Stimulated activated naive B cell treated with anti-CD40 and anti-IgM and Interleukin-4, amounts not matched to agents 10 μg/mL and 1 μg/mL and 100 μg/mL, for 72 hours (primary cell): Measurements from ENCODE around the gene NXPE3.
"Not testable (repeated sequence)": the region's sequence is repeated elsewhere in the genome, so short reads cannot be mapped to it uniquely, and the experiment has no call there.

Experiments used
- ATAC-seq, 2 donors: fragments of 150-1000 bp; cut with Tn5 transposase; replicated peaks; 2 replicates each; pipeline ENCODE4 v1.10.0; 2021; ENCODE audit warnings: moderate library complexity in 1 of 2
- DNase-seq: peaks from one replicate; pipeline ENCODE4 v3.0.0; 2021
- H3K27ac Mint-ChIP-seq: one replicate; pipeline ENCODE4 v1.8.0; 2022; ENCODE audit warnings: mild to moderate bottlenecking, mixed read lengths
- H3K27me3 Mint-ChIP-seq, 2 donors: one replicate each; pipeline ENCODE4 v1.8.0; 2022; ENCODE audit warnings: mixed read lengths in 2 of 2
- H3K36me3 Mint-ChIP-seq, 2 donors: one replicate each; pipeline ENCODE4 v1.8.0; 2022; ENCODE audit warnings: mixed read lengths in 2 of 2, mild to moderate bottlenecking in 1 of 2
- H3K4me1 Mint-ChIP-seq, 2 donors: one replicate each; pipeline ENCODE4 v1.8.0; 2022; ENCODE audit warnings: mixed read lengths in 2 of 2, mild to moderate bottlenecking in 1 of 2
- H3K4me3 Mint-ChIP-seq, 2 donors: one replicate each; pipeline ENCODE4 v1.8.0; 2022; ENCODE audit warnings: mild to moderate bottlenecking in 2 of 2, mixed read lengths in 2 of 2, moderate library complexity in 1 of 2
- H3K9me3 Mint-ChIP-seq, 2 donors: one replicate each; pipeline ENCODE4 v1.8.0; 2022; ENCODE audit warnings: mixed read lengths in 2 of 2, mild to moderate bottlenecking in 1 of 2

NXPE3 gene

DNA sequence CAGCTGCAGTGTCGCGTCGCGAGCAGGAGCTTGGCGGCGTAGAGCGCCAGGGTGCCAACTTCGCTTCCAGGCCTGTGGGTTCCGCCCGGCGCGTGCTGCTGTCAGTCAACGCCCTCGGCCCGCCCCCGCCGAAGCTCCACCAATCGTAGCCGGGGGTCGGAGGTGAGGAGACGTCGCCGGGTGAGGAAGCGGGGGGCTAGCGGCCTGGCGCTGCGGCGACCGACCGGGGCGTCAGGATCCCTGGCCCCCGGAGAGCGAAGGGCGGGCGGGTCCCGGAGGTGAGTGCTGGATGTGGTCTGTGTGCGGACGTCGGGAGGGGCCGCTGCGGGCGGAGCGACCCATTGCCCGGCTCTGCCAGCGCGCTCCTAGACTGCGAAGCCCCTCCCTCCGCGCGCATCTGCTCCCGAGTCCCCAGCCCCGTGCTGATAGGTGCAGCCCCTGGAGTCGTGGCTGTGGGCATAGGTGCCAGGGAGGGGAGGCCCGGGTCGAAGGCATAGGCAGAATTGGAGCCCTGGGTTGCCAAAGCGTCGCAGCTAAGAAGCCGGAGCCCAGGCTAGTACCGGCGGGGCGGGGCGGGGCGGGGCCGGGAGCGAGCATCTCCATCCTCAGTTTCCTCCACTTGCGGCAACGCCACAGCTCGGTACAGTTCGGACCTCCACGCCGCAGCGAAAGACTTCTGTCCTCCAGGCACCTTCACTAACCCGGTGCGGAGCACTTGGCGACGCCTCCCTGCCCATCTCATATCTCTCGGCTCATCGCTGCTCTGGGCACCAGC lies at the start of gene NXPE3:
Gene NXPE3 (plus strand): TSS at position 165 of the 775 bp plus-strand sequence. CDS start 6,386 bp downstream, outside the sequence.
- peaks cover 12% of the 10 kb centered on the region in 2 donors for H3K36me3 Mint-ChIP-seq
- no peaks in the 10 kb centered on the region for H3K27me3 Mint-ChIP-seq
- H3K4me3 Mint-ChIP-seq = peak within 1 kb of the TSS; percentile 94
- ATAC-seq = peak; percentile 93 to 94
- DNase-seq = peak; percentile 90
- H3K9me3 Mint-ChIP-seq = no peaks in the 10 kb centered on the region
- H3K27ac Mint-ChIP-seq = peak within 1 kb of the TSS; percentile 97
- peaks cover 13 to 24% of the 10 kb centered on the region in 2 donors for H3K4me1 Mint-ChIP-seq

DNA sequence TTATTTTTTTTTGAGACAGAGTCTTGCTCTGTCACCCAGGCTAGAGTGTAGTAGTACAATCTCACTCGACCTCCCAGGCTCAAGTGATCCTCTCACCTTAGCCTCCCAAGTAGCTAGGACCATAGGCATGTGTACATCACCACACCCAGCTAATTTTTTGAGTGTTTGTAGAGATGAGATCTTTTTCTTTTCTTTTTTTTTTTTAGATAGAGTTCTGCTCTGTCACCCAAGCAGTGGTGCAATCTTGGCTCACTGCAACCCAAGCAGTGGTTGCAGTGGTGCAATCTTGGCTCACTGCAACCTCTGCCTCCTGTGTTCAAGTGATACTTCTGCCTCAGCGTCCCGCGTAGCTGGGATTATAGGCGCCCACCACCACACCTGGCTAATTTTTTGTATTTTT lies 49.4 kb upstream of the NXPE3 start:
- no peak overlapping the region for H3K27ac Mint-ChIP-seq
- peaks cover 23 to 31% of the 10 kb centered on the region in 2 donors for H3K36me3 Mint-ChIP-seq
- ATAC-seq = no peak

DNA sequence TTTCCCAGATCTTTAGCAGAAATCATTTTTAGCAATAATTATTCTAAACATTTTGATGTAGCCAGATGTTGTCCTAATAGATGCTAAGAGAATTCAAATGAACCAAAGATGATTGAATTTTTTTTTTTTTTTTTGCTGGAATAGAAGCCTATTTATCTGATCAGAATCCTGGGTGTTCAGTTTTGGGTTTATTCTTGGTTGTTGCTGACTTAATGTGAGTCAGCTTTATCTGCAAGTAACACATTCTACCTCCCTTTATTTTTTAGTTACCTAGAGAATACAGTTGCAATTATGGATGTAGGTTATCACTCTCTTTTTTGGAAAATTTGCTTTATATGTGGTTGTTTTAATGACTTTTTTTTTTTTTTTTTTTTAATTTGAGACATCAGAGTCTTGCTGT lies 48.2 kb upstream of the NXPE3 start:
- H3K36me3 Mint-ChIP-seq = peaks cover 30 to 40% of the 10 kb centered on the region in 2 donors
- H3K27ac Mint-ChIP-seq = no peak overlapping the region
- ATAC-seq (no peak), DNase-seq (no peak)
- no peaks in the 10 kb centered on the region for H3K27me3 Mint-ChIP-seq
- no peaks in the 10 kb centered on the region for H3K9me3 Mint-ChIP-seq
- no peaks in the 10 kb centered on the region for H3K4me1 Mint-ChIP-seq
- no peak overlapping the region for H3K4me3 Mint-ChIP-seq

More for the DNA sequence above, 49.4 kb upstream of the NXPE3 start:
- H3K9me3 Mint-ChIP-seq = no peaks in the 10 kb centered on the region
- DNase-seq = no peak
- no peaks in the 10 kb centered on the region for H3K27me3 Mint-ChIP-seq
- H3K4me3 Mint-ChIP-seq = no peak overlapping the region
- no peaks in the 10 kb centered on the region for H3K4me1 Mint-ChIP-seq

DNA sequence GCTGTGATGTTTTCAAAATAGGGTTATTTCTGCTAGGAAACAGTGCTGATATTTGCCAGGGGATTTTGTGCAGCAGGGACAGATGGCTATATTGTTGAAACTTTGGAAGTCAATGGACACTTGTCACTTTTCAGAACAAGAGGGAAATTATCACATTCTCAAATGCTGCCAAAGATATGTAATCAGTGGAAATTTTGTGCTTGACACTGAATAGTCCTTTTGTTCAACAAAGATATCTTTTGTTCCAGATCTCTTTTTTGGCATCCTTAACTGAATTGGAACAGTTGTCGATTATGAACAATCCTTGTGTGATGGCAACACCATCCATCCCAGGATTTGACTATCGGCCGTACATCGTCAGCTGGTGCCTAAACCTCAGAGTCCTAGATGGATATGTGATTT lies 46.8 kb upstream of the NXPE3 start:
- Mint-ChIP-seq H3K4me3 (no peak overlapping the region), H3K27me3 (no peaks in the 10 kb centered on the region), H3K27ac (no peak overlapping the region), H3K9me3 (no peaks in the 10 kb centered on the region), H3K4me1 (no peaks in the 10 kb centered on the region), H3K36me3 (peaks cover 43 to 54% of the 10 kb centered on the region in 2 donors)
- DNase-seq = no peak
- no peak for ATAC-seq

DNA sequence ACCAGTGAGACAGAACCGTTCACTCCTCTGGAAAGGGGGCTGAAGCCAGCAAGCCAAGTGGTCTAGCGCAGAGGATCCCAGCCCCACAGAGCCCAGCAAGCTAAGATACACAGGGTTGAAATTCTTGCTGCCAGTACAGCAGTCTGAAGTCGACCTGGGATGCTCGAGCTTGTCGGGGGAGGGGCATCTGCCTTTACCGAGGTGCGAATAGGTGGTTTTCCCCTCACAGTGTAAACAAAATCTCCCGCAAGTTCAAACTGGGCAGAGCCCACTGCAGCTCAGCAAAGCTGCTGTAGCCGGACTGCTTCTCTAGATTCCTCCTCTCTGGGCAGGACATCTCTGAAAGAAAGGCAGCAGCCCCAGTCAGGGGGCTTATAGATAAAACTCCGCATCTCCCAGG lies 43.2 kb upstream of the NXPE3 start:
- Mint-ChIP-seq H3K4me3 (no peak overlapping the region), H3K9me3 (no peaks in the 10 kb centered on the region), H3K27ac (no peak overlapping the region), H3K27me3 (no peaks in the 10 kb centered on the region), H3K4me1 (no peaks in the 10 kb centered on the region), H3K36me3 (peaks cover 52 to 64% of the 10 kb centered on the region in 2 donors)
- ATAC-seq = no peak
- no peak for DNase-seq

DNA sequence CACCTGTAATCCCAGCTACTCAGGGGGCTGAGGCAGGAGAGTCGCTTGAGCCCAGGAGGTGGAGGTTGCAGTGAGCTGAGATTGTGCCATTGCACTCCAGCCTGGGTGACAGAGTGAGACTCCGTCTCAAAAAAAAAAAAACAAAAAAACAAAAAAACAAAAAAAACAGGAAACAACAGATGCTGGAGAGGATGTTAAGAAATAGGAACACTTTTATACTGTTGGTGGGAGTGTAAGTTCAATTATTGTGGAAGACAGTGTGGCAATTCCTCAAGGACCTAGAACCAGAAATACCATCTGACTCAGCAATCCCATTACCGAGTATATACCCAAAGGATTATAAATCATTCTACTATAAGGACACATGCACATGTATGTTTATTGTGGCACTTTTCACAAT lies 37.1 kb upstream of the NXPE3 start:
- DNase-seq, H3K27me3 Mint-ChIP-seq, ATAC-seq, H3K9me3 Mint-ChIP-seq, H3K27ac Mint-ChIP-seq, H3K4me3 Mint-ChIP-seq, H3K4me1 Mint-ChIP-seq: not testable (repeated sequence)
- peaks cover 29 to 41% of the 10 kb centered on the region in 2 donors for H3K36me3 Mint-ChIP-seq

DNA sequence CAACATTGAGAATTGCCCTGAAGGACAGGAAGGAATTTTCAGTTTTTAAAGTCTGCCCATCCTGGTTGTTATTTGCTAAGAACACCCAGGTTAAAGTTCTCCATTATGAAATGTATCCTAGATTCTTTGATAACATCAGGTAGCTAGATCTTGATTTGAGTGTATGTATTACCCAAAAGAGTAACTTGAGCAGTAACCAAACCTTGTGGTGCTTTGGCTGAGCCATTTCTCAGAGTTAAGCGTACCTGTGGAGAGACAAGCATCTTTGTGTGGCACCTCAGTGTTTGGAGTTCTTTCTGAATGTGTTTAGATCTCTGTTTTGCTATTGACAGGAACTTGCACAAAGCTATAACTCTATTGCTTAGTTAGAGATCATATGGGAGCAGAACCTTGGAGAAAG lies 34.2 kb upstream of the NXPE3 start:
- Mint-ChIP-seq H3K4me3 (no peak overlapping the region), H3K9me3 (peaks cover 0 to 1% of the 10 kb centered on the region in 2 donors), H3K27me3 (no peaks in the 10 kb centered on the region), H3K4me1 (no peaks in the 10 kb centered on the region), H3K27ac (no peak overlapping the region), H3K36me3 (peaks cover 14 to 22% of the 10 kb centered on the region in 2 donors)
- no peak for ATAC-seq
- no peak for DNase-seq

DNA sequence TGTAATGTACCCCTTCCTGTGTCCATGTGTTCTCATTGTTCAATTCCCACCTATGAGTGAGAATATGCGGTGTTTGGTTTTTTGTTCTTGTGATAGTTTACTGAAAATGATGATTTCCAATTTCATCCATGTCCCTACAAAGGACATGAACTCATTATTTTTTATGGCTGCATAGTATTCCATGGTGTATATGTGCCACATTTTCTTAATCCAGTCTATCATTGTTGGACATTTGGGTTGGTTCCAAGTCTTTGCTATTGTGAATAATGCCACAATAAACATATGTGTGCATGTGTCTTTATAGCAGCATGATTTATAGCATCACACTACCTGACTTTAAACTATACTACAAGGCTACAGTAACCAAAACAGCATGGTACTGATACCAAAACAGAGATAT lies 33.1 kb upstream of the NXPE3 start:
- H3K4me1 Mint-ChIP-seq, DNase-seq, H3K9me3 Mint-ChIP-seq, H3K4me3 Mint-ChIP-seq, H3K27ac Mint-ChIP-seq, ATAC-seq, H3K27me3 Mint-ChIP-seq: not testable (repeated sequence)
- H3K36me3 Mint-ChIP-seq = peaks cover 19 to 23% of the 10 kb centered on the region in 2 donors

DNA sequence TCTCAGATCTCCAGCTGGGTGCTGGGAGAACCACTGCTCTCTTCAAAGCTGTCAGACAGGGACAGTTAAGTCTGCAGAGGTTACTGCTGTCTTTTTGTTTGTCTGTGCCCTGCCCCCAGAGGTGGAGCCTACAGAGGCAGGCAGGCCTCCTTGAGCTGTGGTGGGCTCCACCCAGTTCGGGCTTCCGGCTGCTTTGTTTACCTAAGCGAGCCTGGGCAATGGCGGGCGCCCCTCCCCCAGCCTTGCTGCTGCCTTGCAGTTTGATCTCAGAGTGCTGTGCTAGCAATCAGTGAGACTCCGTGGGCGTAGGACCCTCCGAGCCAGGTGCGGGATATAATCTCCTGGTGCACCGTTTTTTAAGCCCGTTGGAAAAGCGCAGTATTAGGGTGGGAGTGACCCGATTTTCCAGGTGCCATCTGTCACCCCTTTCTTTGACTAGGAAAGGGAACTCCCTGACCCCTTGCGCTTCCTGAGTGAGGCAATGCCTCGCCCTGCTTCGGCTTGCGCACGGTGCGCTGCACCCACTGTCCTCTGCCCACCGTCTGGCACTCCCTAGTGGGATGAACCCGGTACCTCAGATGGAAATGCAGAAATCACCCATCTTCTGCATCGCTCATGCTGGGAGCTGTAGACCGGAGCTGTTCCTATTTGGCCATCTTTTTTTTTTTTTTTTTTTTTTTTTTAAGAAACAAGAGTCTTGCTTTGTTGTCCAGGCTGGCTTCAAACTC lies 25.5 kb upstream of the NXPE3 start:
- not testable (repeated sequence) for H3K9me3 Mint-ChIP-seq, H3K4me1 Mint-ChIP-seq, ATAC-seq, DNase-seq, H3K4me3 Mint-ChIP-seq, H3K27me3 Mint-ChIP-seq, H3K27ac Mint-ChIP-seq
- peaks cover 40 to 67% of the 10 kb centered on the region in 2 donors for H3K36me3 Mint-ChIP-seq

DNA sequence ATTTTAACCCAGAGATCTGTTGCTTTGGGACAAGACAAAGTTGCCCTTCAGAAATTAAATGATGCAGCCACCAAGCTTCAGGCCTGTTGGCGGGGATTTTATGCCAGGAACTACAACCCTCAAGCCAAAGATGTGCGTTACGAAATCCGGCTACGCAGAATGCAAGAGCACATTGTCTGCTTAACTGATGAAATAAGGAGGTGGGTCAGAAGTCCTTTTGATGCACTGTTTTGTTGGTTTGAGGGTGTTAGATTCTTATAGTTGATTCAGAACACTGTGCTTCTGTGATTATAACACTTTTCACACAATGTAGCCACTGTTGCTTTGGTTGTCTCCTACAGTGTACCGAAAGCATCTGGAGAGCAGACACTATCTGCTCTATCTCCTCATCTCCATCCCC lies 20.8 kb upstream of the NXPE3 start:
- Mint-ChIP-seq H3K27ac (no peak overlapping the region), H3K4me3 (no peak overlapping the region), H3K36me3 (peaks cover 31 to 62% of the 10 kb centered on the region in 2 donors), H3K27me3 (no peaks in the 10 kb centered on the region), H3K9me3 (no peaks in the 10 kb centered on the region), H3K4me1 (peaks cover 5 to 9% of the 10 kb centered on the region in 2 donors)
- DNase-seq (no peak), ATAC-seq (no peak)

DNA sequence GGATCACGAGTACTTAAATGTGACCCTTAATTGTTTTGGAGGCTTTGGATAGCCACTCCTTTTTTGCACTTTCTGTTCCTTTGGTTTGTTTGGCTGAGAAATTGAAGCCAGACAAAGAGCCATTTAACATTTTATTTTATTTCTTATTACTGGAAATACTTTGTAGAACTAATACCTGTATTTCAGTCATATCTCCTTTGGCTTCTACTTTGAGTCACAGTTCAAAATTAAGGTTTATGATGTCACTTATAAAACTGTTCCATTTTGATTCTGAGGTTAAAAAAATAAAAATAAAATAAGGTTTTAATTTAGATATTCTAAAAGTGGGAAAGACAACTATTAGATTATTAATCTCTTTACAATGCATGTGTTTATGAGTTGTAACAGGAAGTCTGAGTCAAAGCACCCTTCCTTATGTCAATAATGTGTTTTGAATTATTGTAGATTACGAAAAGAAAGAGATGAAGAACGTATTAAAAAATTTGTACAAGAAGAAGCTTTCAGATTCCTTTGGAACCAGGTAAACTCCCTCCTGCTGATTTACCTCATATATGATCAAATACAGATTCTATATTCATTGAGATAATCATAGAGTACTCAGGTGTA lies 16.9 kb upstream of the NXPE3 start:
- no peaks in the 10 kb centered on the region for H3K27me3 Mint-ChIP-seq
- H3K27ac Mint-ChIP-seq = no peak overlapping the region
- H3K4me1 Mint-ChIP-seq = peaks cover 5 to 9% of the 10 kb centered on the region in 2 donors
- no peak overlapping the region for H3K4me3 Mint-ChIP-seq
- no peak for ATAC-seq
- no peaks in the 10 kb centered on the region for H3K9me3 Mint-ChIP-seq
- peaks cover 20 to 41% of the 10 kb centered on the region in 2 donors for H3K36me3 Mint-ChIP-seq
- no peak for DNase-seq

DNA sequence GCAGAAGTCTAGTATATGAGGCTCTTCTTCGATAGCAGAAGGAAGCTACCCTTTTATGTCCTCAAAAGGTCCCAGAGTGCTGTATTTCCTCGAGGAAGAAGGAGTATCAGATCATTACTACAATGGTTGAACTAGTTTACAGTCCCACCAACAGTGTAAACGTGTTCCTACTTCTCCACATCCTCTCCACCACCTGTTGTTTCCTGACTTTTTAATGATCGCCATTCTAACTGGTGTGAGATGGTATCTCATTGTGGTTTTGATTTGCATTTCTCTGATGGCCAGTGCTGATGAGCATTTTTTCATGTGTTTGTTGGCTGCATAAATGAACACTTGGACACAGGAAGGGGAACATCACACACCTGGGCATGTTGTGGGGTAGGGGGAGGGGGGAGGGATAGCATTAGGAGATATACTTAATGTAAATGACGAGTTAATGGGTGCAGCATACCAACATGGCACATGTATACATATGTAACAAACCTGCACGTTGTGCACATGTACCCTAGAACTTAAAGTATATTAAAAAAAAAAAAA lies 1.2 kb upstream of the NXPE3 start:
- not testable (repeated sequence) for H3K9me3 Mint-ChIP-seq, DNase-seq, H3K27ac Mint-ChIP-seq, H3K36me3 Mint-ChIP-seq, ATAC-seq, H3K4me3 Mint-ChIP-seq, H3K27me3 Mint-ChIP-seq
- peaks cover 12 to 24% of the 10 kb centered on the region in 2 donors for H3K4me1 Mint-ChIP-seq

DNA sequence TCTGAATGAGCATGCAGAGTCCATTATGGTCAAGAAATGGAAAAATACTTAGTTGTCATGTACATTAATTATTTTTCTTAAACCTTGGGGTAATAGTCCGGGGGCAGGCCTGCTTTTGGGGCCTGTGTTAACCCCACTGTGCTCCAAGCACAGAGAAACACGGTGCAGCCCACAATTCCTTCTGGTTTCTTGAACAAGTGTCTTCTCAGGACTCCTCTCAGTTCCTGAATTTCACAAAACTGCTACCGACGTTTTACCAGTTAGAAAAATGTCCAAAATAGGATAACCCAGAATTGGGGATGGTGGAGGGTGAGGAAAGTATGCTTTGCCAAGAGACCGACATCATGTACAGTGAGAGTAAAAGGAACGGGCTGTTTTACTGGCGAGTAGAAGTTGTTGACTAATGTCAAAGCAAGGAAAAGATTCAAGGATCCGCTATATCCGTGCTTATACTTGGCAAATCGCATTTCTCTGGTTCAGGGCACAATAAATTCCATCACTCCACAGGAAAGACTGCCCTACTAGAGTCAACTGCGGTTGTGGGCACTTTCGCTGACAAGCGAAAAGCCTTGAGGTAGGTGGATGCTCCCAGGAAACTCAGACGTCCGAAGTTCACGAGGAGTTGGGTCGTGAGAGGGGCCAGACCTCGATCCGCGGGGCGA lies 495 bp upstream of the NXPE3 start:
- ATAC-seq (no peak), DNase-seq (no peak)
- H3K27ac Mint-ChIP-seq = peak overlapping the region; percentile 97
- peak overlapping the region; percentile 94 for H3K4me3 Mint-ChIP-seq
- H3K9me3 Mint-ChIP-seq = no peaks in the 10 kb centered on the region
- H3K4me1 Mint-ChIP-seq = peaks cover 13 to 24% of the 10 kb centered on the region in 2 donors
- H3K36me3 Mint-ChIP-seq = peaks cover 5% of the 10 kb centered on the region in 2 donors
- no peaks in the 10 kb centered on the region for H3K27me3 Mint-ChIP-seq

DNA sequence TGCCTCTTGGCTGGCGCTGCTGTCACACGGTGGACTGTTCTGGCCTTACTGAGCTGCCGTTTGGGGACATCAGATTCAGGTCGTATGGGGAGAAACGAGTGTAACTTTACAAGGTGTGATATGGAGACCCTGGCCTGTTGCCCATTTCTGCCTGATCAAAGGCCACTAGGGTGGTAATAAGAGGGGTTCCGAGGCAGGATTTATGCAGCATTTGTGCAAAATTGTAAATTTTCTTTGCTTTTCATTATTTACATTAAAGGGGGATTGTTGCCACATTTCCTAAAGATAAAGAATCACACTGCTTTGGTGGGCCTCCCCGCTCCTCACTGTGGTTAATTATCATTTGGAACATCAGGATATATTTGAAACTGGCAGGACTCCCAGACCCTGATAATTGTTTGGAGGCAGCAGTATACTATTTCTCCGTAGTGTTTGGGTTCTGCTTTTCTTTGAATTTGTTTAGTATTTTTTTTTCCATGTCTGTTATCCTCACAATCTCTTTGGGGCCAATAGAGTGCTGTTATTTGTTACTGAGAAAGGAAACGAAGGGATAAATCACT lies 891 bp downstream of the NXPE3 start:
- Mint-ChIP-seq H3K27me3 (no peaks in the 10 kb centered on the region), H3K9me3 (no peaks in the 10 kb centered on the region), H3K4me1 (peaks cover 13 to 24% of the 10 kb centered on the region in 2 donors), H3K36me3 (peaks cover 14 to 15% of the 10 kb centered on the region in 2 donors), H3K27ac (peak overlapping the region; percentile 97), H3K4me3 (peak overlapping the region; percentile 94)
- DNase-seq = no peak
- ATAC-seq = no peak
